ENCODE results near the gene DENND4C. TPM values are rescaled to one million over a fixed set of nuclear protein-coding genes. Genes with fewer than 3 reads are reported as not detected.

DENND4C gene
- total RNA-seq, 1 donor from 2014 or later = 105 TPM

DNA sequence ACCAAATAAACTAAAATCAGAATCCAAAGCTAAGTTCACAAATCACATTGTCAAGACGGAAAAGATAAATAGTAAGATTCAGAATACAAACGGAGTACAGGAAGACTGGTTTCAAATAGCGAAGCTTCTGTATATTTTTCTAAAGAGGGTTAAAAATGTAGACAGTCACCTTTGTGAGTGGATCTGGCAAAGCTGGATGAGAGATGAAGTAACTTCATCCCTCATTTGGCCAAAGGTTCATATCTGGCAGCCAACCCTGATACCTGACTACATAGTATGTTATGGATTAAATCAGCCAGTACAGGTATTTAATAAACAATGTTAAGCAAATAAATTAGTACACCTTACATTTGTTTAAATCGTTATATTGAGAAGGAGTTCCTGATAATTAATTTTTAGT, 21.3 kb upstream of the DENND4C start:
- intact Hi-C loops (cut with DNase I) = no loop called here
- TF ChIP-seq, protein P1, sequence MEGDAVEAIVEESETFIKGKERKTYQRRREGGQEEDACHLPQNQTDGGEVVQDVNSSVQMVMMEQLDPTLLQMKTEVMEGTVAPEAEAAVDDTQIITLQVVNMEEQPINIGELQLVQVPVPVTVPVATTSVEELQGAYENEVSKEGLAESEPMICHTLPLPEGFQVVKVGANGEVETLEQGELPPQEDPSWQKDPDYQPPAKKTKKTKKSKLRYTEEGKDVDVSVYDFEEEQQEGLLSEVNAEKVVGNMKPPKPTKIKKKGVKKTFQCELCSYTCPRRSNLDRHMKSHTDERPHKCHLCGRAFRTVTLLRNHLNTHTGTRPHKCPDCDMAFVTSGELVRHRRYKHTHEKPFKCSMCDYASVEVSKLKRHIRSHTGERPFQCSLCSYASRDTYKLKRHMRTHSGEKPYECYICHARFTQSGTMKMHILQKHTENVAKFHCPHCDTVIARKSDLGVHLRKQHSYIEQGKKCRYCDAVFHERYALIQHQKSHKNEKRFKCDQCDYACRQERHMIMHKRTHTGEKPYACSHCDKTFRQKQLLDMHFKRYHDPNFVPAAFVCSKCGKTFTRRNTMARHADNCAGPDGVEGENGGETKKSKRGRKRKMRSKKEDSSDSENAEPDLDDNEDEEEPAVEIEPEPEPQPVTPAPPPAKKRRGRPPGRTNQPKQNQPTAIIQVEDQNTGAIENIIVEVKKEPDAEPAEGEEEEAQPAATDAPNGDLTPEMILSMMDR (IDR thresholded peaks at IDR 0.05) = no peak
- ATAC-seq (no peak), DNase-seq (no peak)
- Histone ChIP-seq H3K4me3 (no peak overlapping the region), H3K4me1 (no peaks in the 10 kb centered on the region), H3K36me3 (no peaks in the 10 kb centered on the region), H3K27ac (no peak overlapping the region), H3K9me3 (no peaks in the 10 kb centered on the region), H3K27me3 (ENCODE audit: low read depth) (no peaks in the 10 kb centered on the region)

DNA sequence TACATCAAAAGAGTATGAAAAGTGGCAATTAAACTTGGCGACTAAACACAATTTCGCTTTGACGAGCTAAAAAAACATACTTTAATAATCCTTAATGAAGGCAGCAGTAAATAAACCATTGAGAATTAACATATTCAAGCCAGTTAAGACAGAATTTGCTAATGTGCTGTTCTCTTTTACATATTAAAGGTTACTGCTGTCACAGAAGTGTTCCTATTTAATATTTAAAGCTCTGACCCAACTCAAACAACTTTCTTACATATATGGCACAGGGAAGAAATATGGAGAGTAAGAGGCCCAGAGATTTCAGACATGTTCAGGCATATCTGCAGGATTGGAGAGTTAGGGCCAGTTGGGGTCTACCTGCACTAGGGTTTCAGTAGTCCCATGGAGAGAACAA, 16.7 kb upstream of the DENND4C start:
- TF ChIP-seq, protein P1 (IDR thresholded peaks at IDR 0.05) = no peak

DNA sequence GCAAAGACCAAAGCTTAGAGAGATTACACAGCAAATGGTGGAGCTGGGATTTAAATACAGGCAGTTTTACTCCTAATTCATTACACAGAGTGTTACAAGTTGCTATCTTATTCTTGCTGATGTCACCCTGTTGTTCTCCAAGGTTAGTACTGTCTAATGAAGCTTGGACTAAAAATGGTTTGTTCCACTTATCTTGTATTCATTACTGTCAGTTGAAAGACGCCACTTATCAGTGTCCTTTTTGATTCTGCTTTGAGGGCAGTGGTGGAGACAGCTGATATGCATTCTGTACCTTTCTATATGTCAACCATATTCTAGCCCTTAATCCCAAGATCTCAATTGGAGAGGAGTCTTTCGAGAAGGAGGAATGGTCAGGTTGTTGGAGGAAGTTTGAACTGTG, 14.0 kb upstream of the DENND4C start:
- DNase-seq = no peak
- Histone ChIP-seq H3K27me3 (ENCODE audit: low read depth) (no peaks in the 10 kb centered on the region), H3K9me3 (no peaks in the 10 kb centered on the region), H3K4me1 (no peaks in the 10 kb centered on the region), H3K27ac (no peak overlapping the region), H3K36me3 (no peaks in the 10 kb centered on the region), H3K4me3 (no peak overlapping the region)
- no peak for ATAC-seq
- intact Hi-C loops (cut with DNase I) = no loop called here
- TF ChIP-seq, protein P1 (IDR thresholded peaks at IDR 0.05) = no peak

More for the DNA sequence above, 16.7 kb upstream of the DENND4C start:
- no peaks in the 10 kb centered on the region for H3K36me3 ChIP-seq
- no peak overlapping the region for H3K27ac ChIP-seq
- no peaks in the 10 kb centered on the region for H3K27me3 ChIP-seq (ENCODE audit: low read depth)
- no peaks in the 10 kb centered on the region for H3K4me1 ChIP-seq
- H3K4me3 ChIP-seq = no peak overlapping the region
- intact Hi-C loops (cut with DNase I) = no loop called here
- DNase-seq (no peak), ATAC-seq (no peak)
- no peaks in the 10 kb centered on the region for H3K9me3 ChIP-seq

DNA sequence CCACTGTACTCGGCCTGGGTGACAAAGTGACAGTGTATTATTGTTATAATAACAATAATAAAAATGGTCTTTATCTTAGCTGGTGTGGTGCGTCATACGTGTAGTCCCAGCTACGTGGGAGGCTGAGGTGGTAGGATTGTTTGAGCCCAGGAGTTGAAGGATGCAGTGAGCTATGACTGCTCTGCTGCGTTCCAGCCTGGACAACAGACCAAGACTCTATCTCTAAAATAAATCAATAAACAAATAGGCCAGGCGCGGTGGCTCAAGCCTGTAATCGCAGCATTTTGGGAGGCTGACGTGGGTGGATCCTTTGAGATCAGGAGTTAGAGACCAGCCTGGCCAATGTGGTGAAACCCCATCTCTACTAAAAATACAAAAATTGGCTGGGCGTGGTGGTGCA, 9.2 kb upstream of the DENND4C start:
- no peak for ATAC-seq
- no peak for DNase-seq

DNA sequence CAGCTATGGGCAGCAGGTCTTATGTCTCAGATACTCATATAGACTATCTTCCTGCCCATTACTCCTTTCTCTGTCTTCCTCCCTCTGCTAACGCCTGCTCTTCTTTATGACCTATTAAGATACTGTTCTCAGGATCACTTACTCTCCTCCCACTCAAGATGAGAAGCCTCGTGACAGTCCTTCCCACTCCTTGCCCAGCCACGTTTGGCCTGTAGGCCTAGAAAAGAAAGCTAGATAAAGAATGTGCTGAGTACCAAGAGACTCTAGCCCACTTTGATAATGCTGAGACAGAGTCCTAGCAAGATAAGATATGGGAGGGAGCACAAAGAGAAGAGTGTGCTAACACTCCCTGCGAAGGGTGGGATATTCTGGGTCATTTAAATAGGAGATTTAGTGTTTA, 6.8 kb upstream of the DENND4C start:
- ATAC-seq = peak; percentile 40 to 52

More for the DNA sequence above, 9.2 kb upstream of the DENND4C start:
- H3K4me3 ChIP-seq = no peak overlapping the region
- no peak overlapping the region for H3K27ac ChIP-seq
- H3K27me3 ChIP-seq (ENCODE audit: low read depth) = no peaks in the 10 kb centered on the region
- intact Hi-C loops (cut with DNase I) = no loop called here
- H3K36me3 ChIP-seq = no peaks in the 10 kb centered on the region
- no peaks in the 10 kb centered on the region for H3K9me3 ChIP-seq
- TF ChIP-seq, protein P1 (IDR thresholded peaks at IDR 0.05) = no peak
- no peaks in the 10 kb centered on the region for H3K4me1 ChIP-seq

More for the DNA sequence above, 6.8 kb upstream of the DENND4C start:
- no peaks in the 10 kb centered on the region for H3K9me3 ChIP-seq
- intact Hi-C loops (cut with DNase I) = no loop called here
- H3K4me1 ChIP-seq = no peaks in the 10 kb centered on the region
- no peak for DNase-seq
- no peak overlapping the region for H3K27ac ChIP-seq
- H3K36me3 ChIP-seq = no peaks in the 10 kb centered on the region
- H3K27me3 ChIP-seq (ENCODE audit: low read depth) = no peaks in the 10 kb centered on the region
- TF ChIP-seq, protein P1 (IDR thresholded peaks at IDR 0.05) = no peak
- H3K4me3 ChIP-seq = no peak overlapping the region

Data from lower lobe of right lung (tissue), 2 donors.